ENCODE measurements around the gene AGPAT3.

AGPAT3 gene

GRCh38 chr21:44024257-44024656, 159.2 kb downstream of the AGPAT3 start:
- Histone ChIP-seq H3K27me3 (ENCODE audit: control insufficient read depth, insufficient read depth, low read length) (no peaks in the 10 kb centered on the region), H3K4me3 (ENCODE audit: low read length) (no peak overlapping the region), H3K36me3 (ENCODE audit: control insufficient read depth, insufficient read depth, low read length) (no peaks in the 10 kb centered on the region), H3K4me1 (ENCODE audit: control insufficient read depth, insufficient read depth, low read length) (peaks cover 3% of the 10 kb centered on the region; the same call in 1 of the 2 replicates), H3K9me3 (ENCODE audit: control insufficient read depth, insufficient read depth, low read length) (no peaks in the 10 kb centered on the region), H3K27ac (ENCODE audit: low read length) (no peak overlapping the region)
- WGBS (ENCODE audit: insufficient coverage, insufficient read length) = no CpG with 5 or more reads among the region's 1 CpG
- no peak for DNase-seq (ENCODE audit: low read depth, low spot score)

GRCh38 chr21:44024887-44025353, 159.9 kb downstream of the AGPAT3 start:
- Histone ChIP-seq H3K27ac (ENCODE audit: low read length) (no peak overlapping the region), H3K36me3 (ENCODE audit: control insufficient read depth, insufficient read depth, low read length) (no peaks in the 10 kb centered on the region), H3K27me3 (ENCODE audit: control insufficient read depth, insufficient read depth, low read length) (no peaks in the 10 kb centered on the region), H3K9me3 (ENCODE audit: control insufficient read depth, insufficient read depth, low read length) (no peaks in the 10 kb centered on the region), H3K4me1 (ENCODE audit: control insufficient read depth, insufficient read depth, low read length) (peaks cover 3% of the 10 kb centered on the region; the same call in 1 of the 2 replicates), H3K4me3 (ENCODE audit: low read length) (no peak overlapping the region)
- DNase-seq (ENCODE audit: low read depth, low spot score) = no peak
- no CpG with 5 or more reads among the region's 8 CpGs for WGBS (ENCODE audit: insufficient coverage, insufficient read length)

- no peak for DNase-seq (ENCODE audit: low read depth, low spot score)
- H3K4me3 ChIP-seq (ENCODE audit: low read length) = no peak overlapping the region
- no peaks in the 10 kb centered on the region for H3K36me3 ChIP-seq (ENCODE audit: control insufficient read depth, insufficient read depth, low read length)
- H3K27me3 ChIP-seq (ENCODE audit: control insufficient read depth, insufficient read depth, low read length) = no peaks in the 10 kb centered on the region
- H3K4me1 ChIP-seq (ENCODE audit: control insufficient read depth, insufficient read depth, low read length) = peaks cover 3% of the 10 kb centered on the region; the same call in 1 of the 2 replicates
- no peak overlapping the region for H3K27ac ChIP-seq (ENCODE audit: low read length)
- no CpG with 5 or more reads among the region's 8 CpGs for WGBS (ENCODE audit: insufficient coverage, insufficient read length)
- H3K9me3 ChIP-seq (ENCODE audit: control insufficient read depth, insufficient read depth, low read length) = no peaks in the 10 kb centered on the region
These were observed 162.7 kb downstream of the AGPAT3 start for GRCh38 chr21:44027607-44028286.

GRCh38 chr21:44028287-44028659, 163.2 kb downstream of the AGPAT3 start:
- Histone ChIP-seq H3K36me3 (ENCODE audit: control insufficient read depth, insufficient read depth, low read length) (no peaks in the 10 kb centered on the region), H3K27me3 (ENCODE audit: control insufficient read depth, insufficient read depth, low read length) (no peaks in the 10 kb centered on the region), H3K9me3 (ENCODE audit: control insufficient read depth, insufficient read depth, low read length) (no peaks in the 10 kb centered on the region), H3K4me3 (ENCODE audit: low read length) (no peak overlapping the region), H3K27ac (ENCODE audit: low read length) (no peak overlapping the region), H3K4me1 (ENCODE audit: control insufficient read depth, insufficient read depth, low read length) (peaks cover 3% of the 10 kb centered on the region; the same call in 1 of the 2 replicates)
- no CpG with 5 or more reads among the region's 6 CpGs for WGBS (ENCODE audit: insufficient coverage, insufficient read length)
- no peak for DNase-seq (ENCODE audit: low read depth, low spot score)

GRCh38 chr21:44029460-44030087, 164.6 kb downstream of the AGPAT3 start:
- WGBS (ENCODE audit: insufficient coverage, insufficient read length) = no CpG with 5 or more reads among the region's 6 CpGs
- H3K4me1 ChIP-seq (ENCODE audit: control insufficient read depth, insufficient read depth, low read length) = peaks cover 3% of the 10 kb centered on the region; the same call in 1 of the 2 replicates
- H3K27ac ChIP-seq (ENCODE audit: low read length) = no peak overlapping the region
- H3K36me3 ChIP-seq (ENCODE audit: control insufficient read depth, insufficient read depth, low read length) = 0 out of 2 replicates have a peak, but pooled peaks cover under 1% of the 10 kb centered on the region
- H3K9me3 ChIP-seq (ENCODE audit: control insufficient read depth, insufficient read depth, low read length) = no peaks in the 10 kb centered on the region
- no peak overlapping the region for H3K4me3 ChIP-seq (ENCODE audit: low read length)
- no peak for DNase-seq (ENCODE audit: low read depth, low spot score)
- H3K27me3 ChIP-seq (ENCODE audit: control insufficient read depth, insufficient read depth, low read length) = no peaks in the 10 kb centered on the region

GRCh38 chr21:44035244-44035643, 170.2 kb downstream of the AGPAT3 start:
- no peak for DNase-seq (ENCODE audit: low read depth, low spot score)
- H3K27me3 ChIP-seq (ENCODE audit: control insufficient read depth, insufficient read depth, low read length) = no peaks in the 10 kb centered on the region
- whole genome bisulfite sequencing (ENCODE audit: insufficient coverage, insufficient read length) = no CpG with 5 or more reads among the region's 4 CpGs
- H3K4me3 ChIP-seq (ENCODE audit: low read length) = no peak overlapping the region
- H3K36me3 ChIP-seq (ENCODE audit: control insufficient read depth, insufficient read depth, low read length) = peaks cover 13% of the 10 kb centered on the region; the same call in 1 of the 2 replicates
- no peak overlapping the region for H3K27ac ChIP-seq (ENCODE audit: low read length)
- H3K9me3 ChIP-seq (ENCODE audit: control insufficient read depth, insufficient read depth, low read length) = no peaks in the 10 kb centered on the region
- no peaks in the 10 kb centered on the region for H3K4me1 ChIP-seq (ENCODE audit: control insufficient read depth, insufficient read depth, low read length)
